MM.1S (cell line): ENCODE measurements around the gene MBP.

Experiments
- DNase-seq: peaks from one replicate; pipeline ENCODE4 v3.0.0-alpha.2; 2015
- H2AFZ ChIP-seq: fragments of 300-600 bp; sonication (generic); 2 replicates; pipeline ENCODE4 v1.6.0; 2016; ENCODE audit warnings: antibody characterized with exemption, low read length
- H3F3A ChIP-seq: fragments of 300-600 bp; sonication (generic); 2 replicates; pipeline ENCODE4 v1.6.1; 2016; ENCODE audit warnings: mild to moderate bottlenecking, antibody characterized with exemption, low read length, moderate library complexity, mixed read lengths; ENCODE audit not compliant: insufficient read depth
- H3K27ac ChIP-seq: fragments of 300-600 bp; sonication (generic); 2 replicates; pipeline ENCODE4 v1.5.1; 2016; ENCODE audit warnings: mild to moderate bottlenecking, low read length
- H3K27me3 ChIP-seq: fragments of 300-600 bp; sonication (generic); replicated peaks from 2 replicates; pipeline ENCODE4 v1.6.0; 2016; ENCODE audit warnings: low read length; ENCODE audit not compliant: insufficient read depth
- H3K36me3 ChIP-seq: fragments of 300-600 bp; sonication (generic); replicated peaks from 2 replicates; pipeline ENCODE4 v1.6.1; 2016; ENCODE audit warnings: mild to moderate bottlenecking, low read length, mixed read lengths; ENCODE audit not compliant: insufficient read depth
- H3K4me1 ChIP-seq: fragments of 300-600 bp; sonication (generic); 2 replicates; pipeline ENCODE4 v1.6.1; 2016; ENCODE audit warnings: low read length, mixed read lengths
- H3K4me2 ChIP-seq: fragments of 300-600 bp; sonication (generic); 2 replicates; pipeline ENCODE4 v1.6.0; 2016; ENCODE audit warnings: low read depth, low read length
- H3K4me3 ChIP-seq: fragments of 300-600 bp; sonication (generic); 2 replicates; pipeline ENCODE4 v1.5.1; 2016; ENCODE audit warnings: low read length, mixed read lengths
- H3K79me2 ChIP-seq: fragments of 300-600 bp; sonication (generic); 2 replicates; pipeline ENCODE4 v1.6.1; 2016; ENCODE audit warnings: mixed run types, low read length, mixed read lengths
- H3K9ac ChIP-seq: fragments of 300-600 bp; sonication (generic); 2 replicates; pipeline ENCODE4 v1.6.1; 2016; ENCODE audit warnings: low read length, mixed read lengths
- H3K9me2 ChIP-seq: fragments of 300-600 bp; sonication (generic); replicated peaks from 2 replicates; pipeline ENCODE4 v1.6.1; 2016; ENCODE audit warnings: mild to moderate bottlenecking, low read length, mixed read lengths; ENCODE audit not compliant: insufficient read depth
- H3K9me3 ChIP-seq: fragments of 300-600 bp; sonication (generic); replicated peaks from 2 replicates; pipeline ENCODE4 v1.6.1; 2016; ENCODE audit warnings: mild to moderate bottlenecking, low read length, mixed read lengths; ENCODE audit not compliant: insufficient read depth
- H4K20me1 ChIP-seq: fragments of 300-600 bp; sonication (generic); 2 replicates; pipeline ENCODE4 v1.6.1; 2016; ENCODE audit warnings: mild to moderate bottlenecking, low read length, moderate library complexity, mixed read lengths; ENCODE audit not compliant: insufficient read depth
- CTCF ChIP-seq: fragments of 300-600 bp; sonication (generic); IDR thresholded peaks from 2 replicates; pipeline ENCODE4 v1.5.1; 2016; ENCODE audit warnings: antibody characterized with exemption, low read length, mixed read lengths
- EZH2 ChIP-seq: fragments of 300-600 bp; sonication (generic); optimal IDR thresholded peaks from 2 replicates; pipeline ENCODE3; 2017; ENCODE audit warnings: low read depth, mild to moderate bottlenecking, antibody characterized with exemption, low read length, mixed read lengths
- EZH2phosphoT487 ChIP-seq: fragments of 300-600 bp; sonication (generic); IDR thresholded peaks from 2 replicates; pipeline ENCODE4 v1.6.1; 2018; ENCODE audit warnings: antibody characterized with exemption, low read length

Gene MBP

DNA sequence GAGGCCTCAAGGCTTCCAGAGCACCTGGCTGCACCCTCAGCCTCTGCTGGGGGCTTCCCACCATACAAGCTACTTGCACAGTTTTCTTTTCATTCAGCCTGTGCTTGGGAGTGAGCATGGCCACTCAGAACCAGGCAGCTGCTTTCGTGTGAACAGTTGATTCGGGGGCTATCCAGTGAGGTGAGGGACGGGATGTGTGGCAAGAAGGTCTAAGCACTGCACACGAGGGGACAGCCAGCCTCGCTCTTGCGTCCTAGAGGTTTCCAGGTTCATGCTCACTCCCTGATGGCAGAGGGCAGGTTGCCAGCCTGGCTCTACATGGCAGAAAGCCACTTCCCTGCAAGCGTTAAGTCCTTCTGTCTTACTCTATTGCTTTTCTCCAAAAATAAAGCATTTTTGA, 146.2 kb downstream of the MBP start:
- Histone ChIP-seq H3K79me2 (no peaks in the 10 kb centered on the region), H3F3A (no peaks in the 10 kb centered on the region), H3K27ac (no peak overlapping the region), H3K9me2 (no peaks in the 10 kb centered on the region), H2AFZ (no peak overlapping the region), H3K9ac (no peak overlapping the region), H4K20me1 (no peaks in the 10 kb centered on the region), H3K27me3 (no peaks in the 10 kb centered on the region), H3K4me1 (no peaks in the 10 kb centered on the region), H3K9me3 (no peaks in the 10 kb centered on the region), H3K4me3 (no peak overlapping the region), H3K36me3 (no peaks in the 10 kb centered on the region), H3K4me2 (no peak overlapping the region)
- DNase-seq: no peak
- no peak for TF ChIP-seq EZH2
- TF ChIP-seq EZH2phosphoT487: no peak
- no peak for TF ChIP-seq CTCF

DNA sequence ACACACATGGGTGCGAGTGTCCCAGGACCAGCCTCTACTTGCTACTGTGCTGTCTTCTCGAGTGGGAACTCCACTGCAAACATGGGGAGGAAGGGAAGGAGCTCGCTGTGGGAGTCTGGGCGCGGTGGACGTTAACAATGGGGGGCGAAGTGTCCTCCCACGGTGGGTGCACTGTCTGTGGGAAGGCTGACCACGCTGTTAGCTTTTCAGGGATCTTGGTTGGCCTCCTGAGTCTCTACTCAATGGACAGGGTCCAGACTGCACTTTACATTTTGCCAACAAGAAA, 146.7 kb downstream of the MBP start:
- TF ChIP-seq EZH2: no peak
- TF ChIP-seq CTCF: no peak
- TF ChIP-seq EZH2phosphoT487: no peak
- H3K9me3 ChIP-seq: no peaks in the 10 kb centered on the region
- no peaks in the 10 kb centered on the region for H3K4me1 ChIP-seq
- no peaks in the 10 kb centered on the region for H3K79me2 ChIP-seq
- no peak overlapping the region for H3K4me2 ChIP-seq
- no peaks in the 10 kb centered on the region for H4K20me1 ChIP-seq
- no peak for DNase-seq
- no peak overlapping the region for H3K4me3 ChIP-seq
- no peak overlapping the region for H3K9ac ChIP-seq
- H3K27ac ChIP-seq: no peak overlapping the region
- no peaks in the 10 kb centered on the region for H3K36me3 ChIP-seq
- no peak overlapping the region for H2AFZ ChIP-seq
- no peaks in the 10 kb centered on the region for H3K27me3 ChIP-seq
- H3F3A ChIP-seq: no peaks in the 10 kb centered on the region
- H3K9me2 ChIP-seq: no peaks in the 10 kb centered on the region

GRCh38 chr18:76985156-76985950, 147.2 kb downstream of the MBP start:
- H3K36me3 ChIP-seq: no peaks in the 10 kb centered on the region
- H3K27me3 ChIP-seq: no peaks in the 10 kb centered on the region
- TF ChIP-seq CTCF: no peak
- no peak for TF ChIP-seq EZH2
- TF ChIP-seq EZH2phosphoT487: no peak
- H3K9me3 ChIP-seq: no peaks in the 10 kb centered on the region
- no peaks in the 10 kb centered on the region for H3K79me2 ChIP-seq
- H3F3A ChIP-seq: no peaks in the 10 kb centered on the region
- H3K4me2 ChIP-seq: no peak overlapping the region
- H3K9ac ChIP-seq: no peak overlapping the region
- DNase-seq: no peak
- H3K27ac ChIP-seq: no peak overlapping the region
- no peaks in the 10 kb centered on the region for H3K9me2 ChIP-seq
- H4K20me1 ChIP-seq: no peaks in the 10 kb centered on the region
- no peaks in the 10 kb centered on the region for H3K4me1 ChIP-seq
- no peak overlapping the region for H2AFZ ChIP-seq
- H3K4me3 ChIP-seq: no peak overlapping the region
